G401 (cell line): ENCODE results near the gene RABEPK. TPM values are rescaled to one million over a fixed set of nuclear protein-coding genes. Genes with fewer than 3 reads are reported as not detected.
"Not testable (repeated sequence)": the region's sequence is repeated elsewhere in the genome, so short reads cannot be mapped to it uniquely, and the experiment has no call there.

Experiments used
- DNase-seq: peaks from one replicate; pipeline ENCODE4 v3.0.0-alpha.2; 2015; ENCODE audit warnings: low spot score
- in situ Hi-C: cut with HindIII; loops from 2 replicates; pipeline ENCODE4 v1.10.0; 2016; ENCODE audit warnings: low sequenced_read_pairs, mixed read lengths
- total RNA-seq: library from RNA; depleted of rRNA; stranded (reverse); fragments of >200 nt; shearing (Covaris generic); gene quantifications from 2 replicates; pipeline ENCODE4 v1.2.3, GENCODE V29; 2014

RABEPK gene
- total RNA-seq, 1 experiment from 2014 or later: 59.2 TPM

GRCh38 chr9:125239631-125240597 lies 39.6 kb downstream of the RABEPK start:
- in situ Hi-C loops: no loop called here
- no peak for DNase-seq

GRCh38 chr9:125240649-125240999 lies 40.3 kb downstream of the RABEPK start:
- in situ Hi-C loops: no loop called here

GRCh38 chr9:125241000-125241862 lies 40.9 kb downstream of the RABEPK start, which contains the start of gene HSPA5:
Gene HSPA5, minus strand, starts transcription at chr9:125241343. Its CDS starts 217 bp downstream, at chr9:125241126.
- in situ Hi-C loops: no loop called here
- peak; percentile 99 for DNase-seq

More at GRCh38 chr9:125240649-125240999, 40.3 kb downstream of the RABEPK start:
- no peak for DNase-seq

- DNase-seq: no peak
- in situ Hi-C loops: no loop called here
Measured at GRCh38 chr9:125241863-125242739, 41.8 kb downstream of the RABEPK start.

GRCh38 chr9:125243792-125244260 lies 43.5 kb downstream of the RABEPK start:
- in situ Hi-C loops: no loop called here
- DNase-seq: no peak

GRCh38 chr9:125246261-125246667 lies 45.9 kb downstream of the RABEPK start:
- in situ Hi-C loops: no loop called here
- no peak for DNase-seq

- in situ Hi-C loops: no loop called here
- no peak for DNase-seq
Measured at GRCh38 chr9:125254231-125254630, 53.9 kb downstream of the RABEPK start.

GRCh38 chr9:125255781-125256391 lies 55.5 kb downstream of the RABEPK start:
- in situ Hi-C loops: no loop called here
- DNase-seq: no peak

GRCh38 chr9:125258160-125258785 lies 57.9 kb downstream of the RABEPK start:
- in situ Hi-C loops: no loop called here
- DNase-seq: no peak

GRCh38 chr9:125258832-125259534 lies 58.6 kb downstream of the RABEPK start:
- DNase-seq: no peak
- in situ Hi-C loops: no loop called here

GRCh38 chr9:125260561-125260960 lies 60.2 kb downstream of the RABEPK start:
- peak; percentile 90 for DNase-seq
- in situ Hi-C loops: no loop called here

GRCh38 chr9:125261501-125262293 lies 61.4 kb downstream of the RABEPK start, which contains the start of gene GAPVD1:
Gene GAPVD1, plus strand, starts transcription at chr9:125261826. Its CDS starts 37,096 bp downstream, at chr9:125298922.
- peak; percentile 82 for DNase-seq
- in situ Hi-C loops: no loop called here

GRCh38 chr9:125262294-125262991 lies 62.1 kb downstream of the RABEPK start:
- peak; percentile 15 for DNase-seq
- in situ Hi-C loops: no loop called here

GRCh38 chr9:125264068-125264467 lies 63.7 kb downstream of the RABEPK start:
- in situ Hi-C loops, DNase-seq: not testable (repeated sequence)

- DNase-seq: no peak
- in situ Hi-C loops: no loop called here
Measured at GRCh38 chr9:125268394-125269013, 68.2 kb downstream of the RABEPK start.

GRCh38 chr9:125269014-125269397 lies 68.7 kb downstream of the RABEPK start:
- in situ Hi-C loops: no loop called here
- no peak for DNase-seq
